NCI-H345 treated with DMSO at 0.1 percent for 48 hours (cell line): ENCODE results near the gene UNKL.
"Not testable (repeated sequence)": the region's sequence is repeated elsewhere in the genome, so short reads cannot be mapped to it uniquely, and the experiment has no call there.

Experiments used
- DNase-seq: peaks from one replicate; lab custom pipeline; 2025; ENCODE audit not compliant: unreplicated experiment; lab: John Stamatoyannopoulos, UW

UNKL gene

GRCh38 chr16:1330260-1330914 is 84.1 kb downstream of the UNKL start:
- no peak for DNase-seq

GRCh38 chr16:1328961-1329360 is 85.5 kb downstream of the UNKL start:
- DNase-seq = not testable (repeated sequence)

- not testable (repeated sequence) for DNase-seq
Observed at GRCh38 chr16:1328136-1328535, 86.4 kb downstream of the UNKL start.

GRCh38 chr16:1327619-1327947 is 86.9 kb downstream of the UNKL start:
- no peak for DNase-seq

GRCh38 chr16:1326946-1327618 is 87.4 kb downstream of the UNKL start:
- no peak for DNase-seq

- DNase-seq = no peak
Observed at GRCh38 chr16:1326391-1326790, 88.1 kb downstream of the UNKL start.

- no peak for DNase-seq
Observed at GRCh38 chr16:1325673-1326371, 88.7 kb downstream of the UNKL start.

- DNase-seq = no peak
Observed at GRCh38 chr16:1325261-1325660, 89.2 kb downstream of the UNKL start.

- DNase-seq = no peak
Observed at GRCh38 chr16:1324286-1324826, 90.1 kb downstream of the UNKL start.

- DNase-seq = no peak
Observed at GRCh38 chr16:1323296-1324239, 90.9 kb downstream of the UNKL start.

GRCh38 chr16:1322407-1322806 is 92.1 kb downstream of the UNKL start:
- no peak for DNase-seq

- no peak for DNase-seq
Observed at GRCh38 chr16:1320658-1321240, 93.8 kb downstream of the UNKL start.

- DNase-seq = no peak
Observed at GRCh38 chr16:1320097-1320496, 94.4 kb downstream of the UNKL start.

- no peak for DNase-seq
Observed at GRCh38 chr16:1319041-1319440, 95.5 kb downstream of the UNKL start.

- DNase-seq = no peak
Observed at GRCh38 chr16:1318268-1318545, 96.3 kb downstream of the UNKL start.

GRCh38 chr16:1317479-1318267 is 96.8 kb downstream of the UNKL start:
- DNase-seq = no peak

GRCh38 chr16:1316033-1316405 is 98.5 kb downstream of the UNKL start:
- no peak for DNase-seq

- DNase-seq = no peak
Observed at GRCh38 chr16:1315081-1316032, 99.1 kb downstream of the UNKL start.
